IMR-90 (cell line): ENCODE measurements around the gene GRB14. TPM values are rescaled to one million over a fixed set of nuclear protein-coding genes. Genes with fewer than 3 reads are reported as not detected.

Source experiments
- ATAC-seq: fragments of 200-7000 bp; cut with Tn5 transposase; 2 replicates; pipeline ENCODE4 v1.9.1; 2020; ENCODE audit warnings: low read depth, mild to moderate bottlenecking, moderate library complexity
- BruUV-seq: library from RNA; stranded (reverse); fragments of 400-500 nt; replicated peaks from 2 replicates; lab custom pipeline; 2021; lab: Mats Ljungman, UMichigan
- CTCF ChIA-PET: fragments of 300-600 bp; formaldehyde crosslinking; extraction: SDS; loops from one replicate; lab custom pipeline; 2021; ENCODE audit warnings: antibody characterized with exemption; lab: Yijun Ruan, JAX
- POLR2A ChIA-PET: fragments of 300-600 bp; sonication (Branson Sonifier 250); formaldehyde crosslinking; loops from one replicate; lab custom pipeline; 2022; ENCODE audit warnings: antibody characterized with exemption; ENCODE audit not compliant: unreplicated experiment; lab: Charles Lee
- DNase-seq: peaks from one replicate; pipeline ENCODE4 v3.0.0; 2013
- H2AFZ ChIP-seq: replicated peaks from 2 replicates; pipeline ENCODE3; 2013; ENCODE audit warnings: low read length, mild to moderate bottlenecking; ENCODE audit not compliant: poor library complexity
- H2AK5ac ChIP-seq: 2 replicates; pipeline ENCODE4 v1.6.1; 2013; ENCODE audit warnings: low read depth, low read length, inconsistent platforms
- H2AK9ac ChIP-seq: replicated peaks from 2 replicates; pipeline ENCODE3; 2013; ENCODE audit warnings: mild to moderate bottlenecking, low read depth, low read length, moderate library complexity; ENCODE audit not compliant: poor library complexity
- H2BK120ac ChIP-seq: 2 replicates; pipeline ENCODE4 v1.6.1; 2013; ENCODE audit warnings: low read depth, low read length, inconsistent platforms
- H2BK15ac ChIP-seq: 3 replicates; pipeline ENCODE4 v1.6.1; 2013; ENCODE audit warnings: low read depth, low read length, inconsistent platforms
- H2BK20ac ChIP-seq: 2 replicates; pipeline ENCODE4 v1.6.1; 2013; ENCODE audit warnings: low read depth, mild to moderate bottlenecking, inconsistent platforms, low read length, moderate library complexity
- H2BK5ac ChIP-seq: 2 replicates; pipeline ENCODE4 v1.6.1; 2013; ENCODE audit warnings: mild to moderate bottlenecking, low read depth, low read length, inconsistent platforms; ENCODE audit not compliant: poor library complexity, severe bottlenecking
- H3K14ac ChIP-seq: replicated peaks from 2 replicates; pipeline ENCODE4 v1.6.1; 2013; ENCODE audit warnings: low read depth, low read length, inconsistent platforms
- H3K18ac ChIP-seq: 2 replicates; pipeline ENCODE4 v1.6.1; 2013; ENCODE audit warnings: low read depth, low read length, control low read depth
- H3K23ac ChIP-seq: 2 replicates; pipeline ENCODE4 v1.6.1; 2013; ENCODE audit warnings: low read depth, low read length, inconsistent platforms
- H3K27ac ChIP-seq: 2 replicates; pipeline ENCODE4 v1.5.1; 2013; ENCODE audit warnings: mild to moderate bottlenecking, control low read depth, low read length; ENCODE audit not compliant: insufficient read depth
- H3K27me3 ChIP-seq: 2 replicates; pipeline ENCODE4 v1.6.1; 2013; ENCODE audit warnings: low read length; ENCODE audit not compliant: control insufficient read depth, insufficient read depth
- H3K36me3 ChIP-seq: 2 replicates; pipeline ENCODE4 v1.6.1; 2013; ENCODE audit warnings: low read length, mixed read lengths; ENCODE audit not compliant: control insufficient read depth, insufficient read depth
- H3K4ac ChIP-seq: 2 replicates; pipeline ENCODE4 v1.6.1; 2013; ENCODE audit warnings: low read depth, low read length, inconsistent platforms
- H3K4me1 ChIP-seq: 2 replicates; pipeline ENCODE4 v1.6.1; 2013; ENCODE audit warnings: low read length, mixed read lengths; ENCODE audit not compliant: control insufficient read depth, insufficient read depth
- H3K4me2 ChIP-seq: 2 replicates; pipeline ENCODE4 v1.6.1; 2013; ENCODE audit warnings: low read depth, mild to moderate bottlenecking, control low read depth, low read length, moderate library complexity
- H3K4me3 ChIP-seq: 2 replicates; pipeline ENCODE4 v1.5.1; 2013; ENCODE audit warnings: low read depth, mild to moderate bottlenecking, control low read depth, low read length, moderate library complexity; ENCODE audit not compliant: insufficient read depth
- H3K56ac ChIP-seq: 2 replicates; pipeline ENCODE4 v1.6.1; 2013; ENCODE audit warnings: low read length, inconsistent platforms; ENCODE audit not compliant: insufficient read depth; ENCODE audit errors: extremely low read depth
- H3K79me1 ChIP-seq, 2 experiments: 2 replicates each; pipeline ENCODE4 v1.6.1; 2013; ENCODE audit warnings: low read length in 2 of 2, inconsistent platforms in 1 of 2, low read depth in 1 of 2
- H3K9ac ChIP-seq: 2 replicates; pipeline ENCODE4 v1.6.1; 2013; ENCODE audit warnings: low read depth, low read length, control low read depth
- H3K9me1 ChIP-seq: 2 replicates; pipeline ENCODE4 v1.6.1; 2013; ENCODE audit warnings: low read length, inconsistent platforms; ENCODE audit not compliant: insufficient read depth
- H3K9me3 ChIP-seq: 2 replicates; pipeline ENCODE4 v1.6.1; 2013; ENCODE audit warnings: low read length; ENCODE audit not compliant: control insufficient read depth, insufficient read depth
- H4K20me1 ChIP-seq: 2 replicates; pipeline ENCODE4 v1.6.1; 2013; ENCODE audit warnings: low read length, inconsistent platforms; ENCODE audit not compliant: insufficient read depth
- H4K5ac ChIP-seq: 2 replicates; pipeline ENCODE4 v1.6.1; 2013; ENCODE audit warnings: mild to moderate bottlenecking, low read depth, low read length, control low read depth
- H4K8ac ChIP-seq, 2 experiments: 2 replicates each; pipeline ENCODE4 v1.6.1; 2013; ENCODE audit warnings: low read depth in 2 of 2, low read length in 2 of 2, control low read depth in 1 of 2, inconsistent platforms in 1 of 2
- H4K91ac ChIP-seq: 2 replicates; pipeline ENCODE4 v1.6.1; 2013; ENCODE audit warnings: low read depth, low read length, inconsistent platforms; ENCODE audit not compliant: insufficient read depth
- MAFK ChIP-seq: IDR thresholded peaks from 2 replicates; pipeline ENCODE4 v1.6.1; 2012; ENCODE audit warnings: low read depth, low read length, improper control_type of control experiment
- MXI1 ChIP-seq: IDR thresholded peaks from 2 replicates; pipeline ENCODE4 v1.6.1; 2012; ENCODE audit warnings: low read depth, mild to moderate bottlenecking, low read length, moderate library complexity, borderline replicate concordance
- NFE2L2 ChIP-seq: fragments of 150-350 bp; IDR thresholded peaks from 2 replicates; pipeline ENCODE4 v1.6.1; 2016; ENCODE audit warnings: low read depth, mild to moderate bottlenecking, low read length
- WGBS, 2 experiments: methylation state at CpG; one replicate each; pipeline versions ENCODE4 v1.1.5 to v1.1.7; 2013; ENCODE audit warnings: missing lambda C conversion rate in 2 of 2; ENCODE audit not compliant: insufficient read length in 1 of 2; ENCODE audit errors: extremely low coverage in 2 of 2; 5-methylcytosine and 5-hydroxymethylcytosine counted together
- dilution Hi-C: fragments of 300-500 bp; cut with HindIII; formaldehyde crosslinking; loops from one replicate; pipeline ENCODE4 v1.14.3; 2018; ENCODE audit warnings: low sequenced_read_pairs; ENCODE audit not compliant: unreplicated experiment
- in situ Hi-C: fragments of 300-500 bp; cut with MboI; formaldehyde crosslinking; loops from 3 replicates; pipeline ENCODE4 v1.14.3; 2019; ENCODE audit warnings: low sequenced_read_pairs, inconsistent platforms, mixed read lengths
- intact Hi-C: fragments of 100-400 bp; cut with micrococcal nuclease; formaldehyde crosslinking; loops from 2 replicates; pipeline ENCODE4 v1.10.0; 2022
- polyA plus RNA-seq, 3 experiments: library from polyadenylated mRNA; depleted of rRNA; stranded (reverse); fragments of >200 nt; gene quantifications; 2 replicates each; pipeline ENCODE4 v1.2.3, GENCODE V29; 2012; ENCODE audit warnings: low replicate concordance in 1 of 3
- total RNA-seq: library from RNA; depleted of rRNA; stranded (reverse); fragments of >200 nt; gene quantifications from 2 replicates; pipeline ENCODE4 v1.2.3, GENCODE V29; 2012

Gene GRB14
- total and polyA plus RNA-seq, 2 of the 4 experiments (the other 2 are of a cell fraction) = not detected

DNA sequence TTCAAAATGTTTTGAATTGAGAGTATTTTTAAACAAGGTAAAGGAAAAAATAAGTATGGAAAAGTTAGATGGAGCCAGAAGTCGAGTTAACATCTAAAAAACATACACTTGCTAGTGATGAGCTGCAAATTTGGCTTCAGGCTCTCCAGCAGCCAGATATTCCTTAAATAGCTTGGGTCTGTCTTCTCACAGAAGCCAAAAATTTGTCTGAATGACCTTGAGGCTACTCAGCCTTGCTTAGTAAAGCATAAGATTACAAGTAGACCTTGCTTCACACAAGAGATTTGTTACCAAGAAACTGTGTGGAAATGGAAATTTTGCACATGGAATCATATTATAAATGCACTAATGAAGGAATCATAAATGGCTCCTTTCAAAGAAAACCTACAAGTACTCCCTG lies 40.8 kb upstream of the GRB14 start:
- Histone ChIP-seq H2BK20ac (no peak overlapping the region), H4K91ac (no peak overlapping the region), H2AK9ac (no peak overlapping the region), H2BK5ac (no peak overlapping the region), H3K79me1 (no peaks in the 10 kb centered on the region), H4K20me1 (no peaks in the 10 kb centered on the region), H3K4me3 (no peak overlapping the region), H3K27ac (no peak overlapping the region), H4K5ac (no peak overlapping the region), H3K27me3 (no peaks in the 10 kb centered on the region), H3K9me3 (no peaks in the 10 kb centered on the region), H2BK15ac (no peak overlapping the region), H3K23ac (no peak overlapping the region), H3K18ac (no peak overlapping the region), H3K36me3 (no peaks in the 10 kb centered on the region), H3K4me1 (no peaks in the 10 kb centered on the region), H2BK120ac (no peak overlapping the region), H4K8ac (no peak overlapping the region), H3K4me2 (no peak overlapping the region), H3K4ac (no peak overlapping the region), H2AK5ac (no peak overlapping the region), H3K14ac (no peak overlapping the region), H3K9me1 (no peaks in the 10 kb centered on the region), H3K9ac (no peak overlapping the region), H3K56ac (no peak overlapping the region), H2AFZ (no peak overlapping the region)
- DNase-seq = no peak
- ChIA-PET POLR2A (no interaction called here), CTCF (no interaction called here)
- no CpG with 5 or more reads among the region's 1 CpG for WGBS, 2 experiments
- dilution Hi-C loops = no loop called here
- BruUV-seq = no TSS peak
- no peak for ATAC-seq
- TF ChIP-seq MAFK = no peak
- TF ChIP-seq MXI1 = no peak
- no peak for TF ChIP-seq NFE2L2
- in situ Hi-C loops = no loop called here
- intact Hi-C loops = no loop called here
